Suprapubic skin (tissue), 4 donors: ENCODE data around the gene BMP8A.
"Not testable (repeated sequence)": the region's sequence is repeated elsewhere in the genome, so short reads cannot be mapped to it uniquely, and the experiment has no call there.

ENCODE experiments used
- EP300 ChIP-seq: sonication (generic); formaldehyde crosslinking; IDR thresholded peaks from one replicate; pipeline ENCODE4 v1.6.1; 2017; ENCODE audit warnings: antibody characterized with exemption
- POLR2AphosphoS5 ChIP-seq, 3 donors: sonication (generic); formaldehyde crosslinking; IDR thresholded peaks; one replicate each; pipeline ENCODE4 v1.6.1; 2017; ENCODE audit warnings: antibody characterized with exemption in 3 of 3
- TF ChIP-seq, protein P1 (sequence below), 2 donors: fragments of 200-600 bp in 1 of 2; fragments of 450-650 bp in 1 of 2; sonication (generic) in 1 of 2; IDR thresholded peaks; one replicate each; pipeline ENCODE4 v1.5.1; 2016 to 2019; ENCODE audit warnings: antibody characterized with exemption in 2 of 2, mild to moderate bottlenecking in 1 of 2, moderate library complexity in 1 of 2

DNA sequence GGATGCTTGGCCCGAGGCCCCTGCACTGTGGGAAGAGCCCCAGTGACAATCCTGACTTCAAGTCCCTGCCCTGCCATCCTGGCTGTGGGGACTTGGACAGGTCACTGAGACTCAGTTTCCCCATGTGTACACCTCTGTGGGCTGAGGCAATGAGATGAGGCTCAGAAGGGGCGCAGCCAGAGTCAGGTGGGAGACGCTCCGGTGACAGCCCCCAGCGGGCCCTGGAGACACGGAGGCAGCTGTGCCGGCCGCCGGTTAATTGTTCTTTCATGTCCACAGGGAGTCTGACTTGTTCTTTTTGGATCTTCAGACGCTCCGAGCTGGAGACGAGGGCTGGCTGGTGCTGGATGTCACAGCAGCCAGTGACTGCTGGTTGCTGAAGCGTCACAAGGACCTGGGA, 20.0 kb downstream of the BMP8A start:
- TF ChIP-seq EP300; POLR2AphosphoS5 (IDR thresholded peaks at IDR 0.05): not testable (repeated sequence)
- TF ChIP-seq, protein P1, sequence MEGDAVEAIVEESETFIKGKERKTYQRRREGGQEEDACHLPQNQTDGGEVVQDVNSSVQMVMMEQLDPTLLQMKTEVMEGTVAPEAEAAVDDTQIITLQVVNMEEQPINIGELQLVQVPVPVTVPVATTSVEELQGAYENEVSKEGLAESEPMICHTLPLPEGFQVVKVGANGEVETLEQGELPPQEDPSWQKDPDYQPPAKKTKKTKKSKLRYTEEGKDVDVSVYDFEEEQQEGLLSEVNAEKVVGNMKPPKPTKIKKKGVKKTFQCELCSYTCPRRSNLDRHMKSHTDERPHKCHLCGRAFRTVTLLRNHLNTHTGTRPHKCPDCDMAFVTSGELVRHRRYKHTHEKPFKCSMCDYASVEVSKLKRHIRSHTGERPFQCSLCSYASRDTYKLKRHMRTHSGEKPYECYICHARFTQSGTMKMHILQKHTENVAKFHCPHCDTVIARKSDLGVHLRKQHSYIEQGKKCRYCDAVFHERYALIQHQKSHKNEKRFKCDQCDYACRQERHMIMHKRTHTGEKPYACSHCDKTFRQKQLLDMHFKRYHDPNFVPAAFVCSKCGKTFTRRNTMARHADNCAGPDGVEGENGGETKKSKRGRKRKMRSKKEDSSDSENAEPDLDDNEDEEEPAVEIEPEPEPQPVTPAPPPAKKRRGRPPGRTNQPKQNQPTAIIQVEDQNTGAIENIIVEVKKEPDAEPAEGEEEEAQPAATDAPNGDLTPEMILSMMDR (IDR thresholded peaks at IDR 0.05), result not testable (repeated sequence)
